ENCODE results near the gene MCC.
"Not testable (repeated sequence)": the region's sequence is repeated elsewhere in the genome, so short reads cannot be mapped to it uniquely, and the experiment has no call there.

Gene MCC

GRCh38 chr5:113425909-113426308 is 62.3 kb downstream of the MCC start:
- DNase-seq (ENCODE audit: low spot score) = no peak

- no peak for DNase-seq (ENCODE audit: low spot score)
These were observed 66.6 kb downstream of the MCC start for GRCh38 chr5:113421693-113422092.

- DNase-seq (ENCODE audit: low spot score) = no peak
These were observed 82.7 kb downstream of the MCC start for GRCh38 chr5:113405530-113405929.

GRCh38 chr5:113404269-113404668 is 84.0 kb downstream of the MCC start:
- DNase-seq (ENCODE audit: low spot score) = no peak

- not testable (repeated sequence) for DNase-seq (ENCODE audit: low spot score)
These were observed 90.3 kb downstream of the MCC start for GRCh38 chr5:113397986-113398385.

- no peak for DNase-seq (ENCODE audit: low spot score)
These were observed 91.2 kb downstream of the MCC start for GRCh38 chr5:113397046-113397445.

DNA sequence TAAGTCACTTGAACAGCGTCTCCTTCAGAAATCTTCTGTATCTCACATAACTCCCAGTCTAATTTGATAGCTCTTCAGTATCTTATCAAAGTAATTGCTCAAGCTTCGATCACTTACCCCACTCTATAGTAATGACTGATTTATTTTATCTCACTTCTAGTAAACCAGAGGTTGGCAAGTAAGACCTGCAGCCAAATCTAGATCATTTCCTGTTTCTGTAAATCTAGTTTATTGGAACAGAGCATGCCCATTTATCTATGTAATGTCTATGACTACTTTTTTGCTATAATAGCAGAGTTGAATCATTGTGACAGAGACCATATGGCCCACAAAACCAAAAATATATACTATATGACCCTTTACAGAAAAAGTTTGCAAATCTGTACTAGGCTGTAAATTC is 93.6 kb downstream of the MCC start:
- DNase-seq (ENCODE audit: low spot score) = no peak

- DNase-seq (ENCODE audit: low spot score) = no peak
These were observed 98.0 kb downstream of the MCC start for GRCh38 chr5:113390224-113390623.

- no peak for DNase-seq (ENCODE audit: low spot score)
These were observed 99.1 kb downstream of the MCC start for GRCh38 chr5:113389116-113389515.

GRCh38 chr5:113387844-113388243 is 100.4 kb downstream of the MCC start:
- no peak for DNase-seq (ENCODE audit: low spot score)

- no peak for DNase-seq (ENCODE audit: low spot score)
These were observed 103.4 kb downstream of the MCC start for GRCh38 chr5:113384782-113385285.

- DNase-seq (ENCODE audit: low spot score) = peak; percentile 10
These were observed 105.5 kb downstream of the MCC start for GRCh38 chr5:113382731-113383130.

GRCh38 chr5:113381791-113382190 is 106.5 kb downstream of the MCC start:
- no peak for DNase-seq (ENCODE audit: low spot score)

GRCh38 chr5:113380807-113381326 is 107.4 kb downstream of the MCC start:
- no peak for DNase-seq (ENCODE audit: low spot score)

DNA sequence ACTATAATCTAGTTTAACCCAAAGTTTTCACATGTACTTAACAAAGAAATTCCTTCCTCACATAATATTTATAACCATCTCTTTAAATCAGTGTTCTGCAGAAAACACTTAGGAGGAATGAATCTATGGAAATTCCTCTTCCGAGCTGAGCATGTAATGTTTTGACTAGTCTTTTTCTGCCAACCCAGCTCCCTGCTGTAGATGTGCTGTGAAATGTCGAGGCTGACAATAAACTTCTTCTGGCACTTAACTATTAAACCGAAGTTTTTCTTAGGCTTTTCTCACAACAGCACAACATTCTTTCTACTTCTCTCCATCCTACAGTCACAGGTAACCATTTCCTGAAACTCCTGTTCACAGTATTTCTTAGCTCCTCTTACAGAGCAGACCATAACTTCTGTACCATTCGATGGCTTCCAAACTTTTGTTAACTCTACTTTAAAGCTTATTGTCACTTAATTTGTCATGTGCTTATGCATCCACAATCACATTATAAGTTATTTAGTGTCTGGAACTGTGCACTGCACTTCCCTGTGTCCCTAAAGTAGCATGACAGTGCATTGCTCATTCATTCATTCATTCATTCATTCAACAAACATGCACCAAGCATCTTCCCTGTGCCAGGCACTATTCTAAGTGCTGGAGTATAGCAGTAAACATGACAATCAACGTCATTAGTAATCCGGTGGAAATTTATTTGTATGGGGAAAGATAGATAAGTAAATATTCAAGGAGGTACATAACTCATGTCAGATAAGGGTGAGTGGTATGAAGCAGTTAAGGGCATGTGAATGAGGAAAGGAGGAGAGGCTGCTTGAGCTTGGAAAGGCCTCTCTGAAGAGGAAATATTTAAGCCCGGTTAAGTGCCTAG is 108.1 kb downstream of the MCC start:
- no peak for DNase-seq (ENCODE audit: low spot score)

- DNase-seq (ENCODE audit: low spot score) = peak; percentile 57
These were observed 109.2 kb downstream of the MCC start for GRCh38 chr5:113378959-113379541.

DNA sequence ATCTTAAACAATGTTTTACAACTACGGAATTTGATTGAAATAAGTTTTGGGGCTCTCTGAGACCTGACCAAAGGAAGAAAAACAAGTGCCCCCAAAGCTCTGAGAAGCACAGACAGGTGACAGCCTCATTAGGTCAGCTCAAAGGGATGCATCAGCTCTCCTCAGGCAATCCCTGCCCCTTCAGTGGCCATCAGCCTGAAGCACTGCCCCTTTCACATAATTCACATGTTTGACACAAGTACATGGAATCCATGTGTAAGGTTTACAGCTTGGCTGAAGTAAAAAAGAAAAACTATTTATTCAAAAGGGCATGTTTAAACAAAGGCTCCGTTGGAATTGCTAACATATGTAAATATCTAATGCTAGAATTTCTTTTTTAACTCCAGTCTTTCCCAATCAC is 109.7 kb downstream of the MCC start:
- DNase-seq (ENCODE audit: low spot score) = no peak

GRCh38 chr5:113378081-113378480 is 110.2 kb downstream of the MCC start:
- DNase-seq (ENCODE audit: low spot score) = no peak

DNA sequence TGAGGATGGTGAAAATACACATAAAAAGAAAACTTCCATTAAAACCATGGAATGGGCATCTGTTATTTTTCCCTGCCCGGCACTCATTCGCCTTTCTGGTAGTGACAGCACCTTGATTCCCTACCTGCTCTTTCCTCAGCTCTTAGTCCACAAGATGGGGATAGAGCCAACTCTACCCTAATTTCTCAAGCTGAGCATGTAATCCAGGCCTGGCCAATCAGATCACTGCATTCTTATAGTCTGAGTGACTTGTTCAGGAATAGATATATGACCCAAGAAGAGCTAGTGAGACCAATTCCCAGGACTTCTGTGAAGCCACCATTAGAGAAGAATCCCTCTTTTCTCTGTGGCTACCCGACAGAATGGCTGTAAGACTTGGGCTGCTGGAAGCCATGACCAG is 111.6 kb downstream of the MCC start:
- DNase-seq (ENCODE audit: low spot score) = no peak

DNA sequence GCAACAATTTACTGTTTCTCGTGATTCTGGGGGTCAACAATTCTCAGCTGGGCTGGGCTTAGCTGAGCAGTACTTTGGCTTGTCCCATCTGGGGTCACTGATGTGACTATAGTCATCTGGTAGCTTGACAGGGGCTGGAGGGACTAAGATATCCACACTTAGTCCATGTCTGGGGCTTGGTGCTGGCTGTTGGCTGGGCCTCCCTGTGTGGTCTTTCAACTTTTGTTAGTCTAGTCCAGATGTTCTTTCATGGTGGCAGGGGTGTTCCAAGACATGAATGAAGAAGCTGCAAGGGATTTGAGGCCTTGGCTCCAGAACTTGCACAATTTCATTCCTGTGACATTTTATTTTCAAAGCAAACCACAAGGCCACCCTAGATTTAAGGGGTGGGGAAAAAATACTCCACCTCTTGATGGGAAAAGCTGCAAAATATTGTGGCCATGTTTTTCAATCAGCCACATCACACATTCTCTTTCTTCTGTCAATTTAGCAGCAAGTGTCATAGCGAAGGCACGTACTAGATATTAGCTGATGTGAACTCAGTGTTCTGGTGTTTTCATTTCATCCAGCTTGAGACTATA is 112.7 kb downstream of the MCC start:
- DNase-seq (ENCODE audit: low spot score) = no peak

GRCh38 chr5:113373426-113373825 is 114.8 kb downstream of the MCC start:
- DNase-seq (ENCODE audit: low spot score) = no peak

- no peak for DNase-seq (ENCODE audit: low spot score)
These were observed 116.5 kb downstream of the MCC start for GRCh38 chr5:113371721-113372196.

- DNase-seq (ENCODE audit: low spot score) = no peak
These were observed 120.7 kb downstream of the MCC start for GRCh38 chr5:113367586-113367985.

Measured in SW480 (cell line).